Liver (tissue), 9 donors: ENCODE results near the gene NHP2. TPM values are rescaled to one million over a fixed set of nuclear protein-coding genes. Genes with fewer than 3 reads are reported as not detected.

Experiments used
- DNase-seq: peaks from one replicate; pipeline ENCODE4 v3.0.0-alpha.2; 2017; ENCODE audit warnings: low spot score
- H3K27ac ChIP-seq, 2 donors: one replicate each; pipeline ENCODE4 v1.7.0; 2013; ENCODE audit warnings: inconsistent platforms in 2 of 2, low read length in 2 of 2, control low read depth in 1 of 2, low read depth in 1 of 2, mild to moderate bottlenecking in 1 of 2
- H3K27me3 ChIP-seq, 4 donors: one replicate each; pipeline versions ENCODE4 v1.6.1 to v1.7.0; 2013; ENCODE audit warnings: low read length in 3 of 4, inconsistent platforms in 1 of 4, mild to moderate bottlenecking in 1 of 4, moderate library complexity in 1 of 4; ENCODE audit not compliant: control insufficient read depth in 4 of 4, insufficient read depth in 4 of 4
- H3K36me3 ChIP-seq, 4 donors: one replicate each; pipeline versions ENCODE4 v1.6.1 to v1.7.0; 2013; ENCODE audit warnings: low read length in 3 of 4, mild to moderate bottlenecking in 3 of 4, low read depth in 1 of 4, moderate library complexity in 1 of 4; ENCODE audit not compliant: control insufficient read depth in 4 of 4, insufficient read depth in 3 of 4
- H3K4me1 ChIP-seq, 4 donors: one replicate each; pipeline versions ENCODE4 v1.6.1 to v1.7.0; 2013; ENCODE audit warnings: low read length in 3 of 4, mild to moderate bottlenecking in 3 of 4, moderate library complexity in 1 of 4; ENCODE audit not compliant: control insufficient read depth in 4 of 4, insufficient read depth in 4 of 4
- H3K4me3 ChIP-seq, 3 donors: one replicate each; pipeline versions ENCODE4 v1.6.1 to v1.7.0; 2013; ENCODE audit warnings: low read length in 3 of 3, control low read depth in 1 of 3, low read depth in 1 of 3, mild to moderate bottlenecking in 1 of 3
- H3K9ac ChIP-seq, 2 donors: one replicate each; pipeline ENCODE4 v1.7.0; 2013; ENCODE audit warnings: low read length in 2 of 2, mild to moderate bottlenecking in 2 of 2, moderate library complexity in 2 of 2, control low read depth in 1 of 2, low read depth in 1 of 2
- H3K9me3 ChIP-seq, 4 donors: one replicate each; pipeline versions ENCODE4 v1.6.1 to v1.7.0; 2013; ENCODE audit warnings: low read length in 3 of 4; ENCODE audit not compliant: control insufficient read depth in 4 of 4
- CTCF ChIP-seq: fragments of 150-350 bp; IDR thresholded peaks from 2 replicates; pipeline ENCODE4 v1.5.1; 2017; ENCODE audit warnings: improper control_type of control experiment, low read depth, low read length; ENCODE audit not compliant: missing input control
- EGR1 ChIP-seq, 2 donors: IDR thresholded peaks; 2 replicates each; pipeline ENCODE4 v1.6.1; 2016 to 2018; ENCODE audit warnings: antibody characterized with exemption in 2 of 2, low read depth in 2 of 2
- FOXA1 ChIP-seq: IDR thresholded peaks from 2 replicates; pipeline ENCODE4 v1.6.1; 2016; ENCODE audit warnings: antibody characterized with exemption
- FOXA2 ChIP-seq: IDR thresholded peaks from 2 replicates; pipeline ENCODE4 v1.6.1; 2016; ENCODE audit warnings: antibody characterized with exemption
- GABPA ChIP-seq, 2 donors: IDR thresholded peaks in 1 of 2; conservative IDR thresholded peaks in 1 of 2; 2 replicates each; pipeline ENCODE4 v1.6.1; 2016; ENCODE audit warnings: antibody characterized with exemption in 2 of 2, mild to moderate bottlenecking in 1 of 2, moderate library complexity in 1 of 2
- HNF4A ChIP-seq, 2 donors: conservative IDR thresholded peaks; 2 replicates each; pipeline ENCODE4 v1.6.1; 2016; ENCODE audit warnings: antibody characterized with exemption in 2 of 2, mild to moderate bottlenecking in 2 of 2
- JUND ChIP-seq, 2 donors: IDR thresholded peaks; 2 replicates each; pipeline ENCODE4 v1.6.1; 2016; ENCODE audit warnings: antibody characterized with exemption in 2 of 2
- MAX ChIP-seq: IDR thresholded peaks from 2 replicates; pipeline ENCODE4 v1.6.1; 2016; ENCODE audit warnings: antibody characterized with exemption
- NR2F2 ChIP-seq: IDR thresholded peaks from 2 replicates; pipeline ENCODE4 v1.6.1; 2016; ENCODE audit warnings: antibody characterized with exemption
- REST ChIP-seq: IDR thresholded peaks from 2 replicates; pipeline ENCODE4 v1.6.1; 2016; ENCODE audit warnings: antibody characterized with exemption, mild to moderate bottlenecking
- RXRA ChIP-seq, 2 donors: IDR thresholded peaks; 2 replicates each; pipeline ENCODE4 v1.6.1; 2017 to 2018; ENCODE audit warnings: antibody characterized with exemption in 2 of 2, mild to moderate bottlenecking in 1 of 2
- YY1 ChIP-seq: IDR thresholded peaks from 2 replicates; pipeline ENCODE4 v1.6.1; 2016; ENCODE audit warnings: antibody characterized with exemption, mild to moderate bottlenecking
- ZBTB33 ChIP-seq: IDR thresholded peaks from 2 replicates; pipeline ENCODE4 v1.6.1; 2016; ENCODE audit warnings: antibody characterized with exemption
- WGBS: extraction: QIAGEN DNeasy Blood & Tissue Kit; methylation state at CpG from one replicate; pipeline ENCODE4 v1.1.7; 2013; 5-methylcytosine and 5-hydroxymethylcytosine counted together
- polyA plus RNA-seq, 2 donors: library from polyadenylated mRNA; stranded (reverse) in 1 of 2; unstranded in 1 of 2; fragments of 200-250 nt in 1 of 2; fragments of >200 nt in 1 of 2; fragmentation: Nextera tagmentation in 1 of 2; extraction: Ambion mirVana in 1 of 2; gene quantifications; one replicate each; pipeline versions ENCODE4 v1.2.1 to v1.2.3, GENCODE V29; 2013 to 2015
- total RNA-seq, 2 donors: library from RNA; depleted of rRNA; stranded (reverse); fragments of >200 nt; gene quantifications; one replicate each; pipeline ENCODE4 v1.2.3, GENCODE V29; 2014
- TF ChIP-seq, protein P1 (sequence below): IDR thresholded peaks from 2 replicates; pipeline ENCODE4 v1.6.1; 2016; ENCODE audit warnings: antibody characterized with exemption
- donor health status: healthy.
- donor health status: healthy.
- donor health status: healthy.
- donor health status: healthy.
- donor health status: healthy.

NHP2 gene
- total and polyA plus RNA-seq, 4 donors = 44.1 to 124 (median 62.6) TPM

GRCh38 chr5:178115814-178116142 is 37.9 kb downstream of the NHP2 start:
- H3K27me3 ChIP-seq = peaks cover 0 to 10% (median under 1%) of the 10 kb centered on the region in 4 donors

GRCh38 chr5:178115136-178115813 is 38.4 kb downstream of the NHP2 start:
- H3K27me3 ChIP-seq = peaks cover 0 to 10% (median under 1%) of the 10 kb centered on the region in 4 donors

More at GRCh38 chr5:178115814-178116142, 37.9 kb downstream of the NHP2 start:
- H3K4me1 ChIP-seq = peaks cover 5 to 15% (median 9%) of the 10 kb centered on the region in 4 donors
- H3K9me3 ChIP-seq = no peaks in the 10 kb centered on the region
- no peaks in the 10 kb centered on the region for H3K36me3 ChIP-seq
- WGBS = 23% methylated on average over 7 of the region's 7 CpGs
- no peak overlapping the region for H3K27ac ChIP-seq
- no peak overlapping the region for H3K4me3 ChIP-seq
- no peak for TF ChIP-seq FOXA2
- TF ChIP-seq NR2F2 = no peak
- TF ChIP-seq MAX = no peak
- no peak for TF ChIP-seq JUND (IDR thresholded peaks at IDR 0.05)
- H3K9ac ChIP-seq = no peak overlapping the region
- no peak for DNase-seq

More at GRCh38 chr5:178115136-178115813, 38.4 kb downstream of the NHP2 start:
- H3K9ac ChIP-seq = no peak overlapping the region
- H3K9me3 ChIP-seq = no peaks in the 10 kb centered on the region
- 39% methylated on average over 12 of the region's 12 CpGs for WGBS
- H3K27ac ChIP-seq = no peak overlapping the region
- peaks cover 5 to 15% (median 9%) of the 10 kb centered on the region in 4 donors for H3K4me1 ChIP-seq
- TF ChIP-seq, protein P1, sequence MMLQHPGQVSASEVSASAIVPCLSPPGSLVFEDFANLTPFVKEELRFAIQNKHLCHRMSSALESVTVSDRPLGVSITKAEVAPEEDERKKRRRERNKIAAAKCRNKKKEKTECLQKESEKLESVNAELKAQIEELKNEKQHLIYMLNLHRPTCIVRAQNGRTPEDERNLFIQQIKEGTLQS = no peak
- TF ChIP-seq RXRA (IDR thresholded peaks at IDR 0.05) (no peak), GABPA (IDR thresholded peaks at IDR 0.05 in 1 of 2, conservative IDR thresholded peaks at IDR 0.05 in 1 of 2) (no peak), FOXA2 (no peak), REST (no peak), EGR1 (IDR thresholded peaks at IDR 0.05; ENCODE audit: low read depth in 2 of 2) (no peak), FOXA1 (no peak), HNF4A (conservative IDR thresholded peaks at IDR 0.05) (no peak), CTCF (no peak), ZBTB33 (no peak), YY1 (no peak)
- no peaks in the 10 kb centered on the region for H3K36me3 ChIP-seq
- no peak for DNase-seq
- no peak overlapping the region for H3K4me3 ChIP-seq
